ENCODE measurements around the gene ANKRD22.
"Not testable (repeated sequence)": the region's sequence is repeated elsewhere in the genome, so short reads cannot be mapped to it uniquely, and the experiment has no call there.

Gene ANKRD22

GRCh38 chr10:88877298-88877697 lies 25.7 kb upstream of the ANKRD22 start:
- no peak for DNase-seq

GRCh38 chr10:88875081-88875480 lies 23.4 kb upstream of the ANKRD22 start:
- no peak for DNase-seq

- no peak for DNase-seq
These were observed 22.6 kb upstream of the ANKRD22 start for GRCh38 chr10:88874281-88874680.

GRCh38 chr10:88873757-88874156 lies 22.1 kb upstream of the ANKRD22 start:
- no peak for DNase-seq

- DNase-seq = no peak
These were observed 18.4 kb upstream of the ANKRD22 start for GRCh38 chr10:88870089-88870488.

GRCh38 chr10:88866454-88866853 lies 14.8 kb upstream of the ANKRD22 start:
- no peak for DNase-seq

GRCh38 chr10:88865281-88865876 lies 13.7 kb upstream of the ANKRD22 start:
- peak; percentile 4 for DNase-seq

GRCh38 chr10:88861036-88861435 lies 9.4 kb upstream of the ANKRD22 start:
- no peak for DNase-seq

GRCh38 chr10:88858491-88858890 lies 6.8 kb upstream of the ANKRD22 start:
- DNase-seq = no peak

GRCh38 chr10:88857831-88858230 lies 6.2 kb upstream of the ANKRD22 start:
- no peak for DNase-seq

- no peak for DNase-seq
These were observed 3.0 kb upstream of the ANKRD22 start for GRCh38 chr10:88854684-88855083.

GRCh38 chr10:88853155-88853881 lies 1.7 kb upstream of the ANKRD22 start:
- DNase-seq = no peak

GRCh38 chr10:88852327-88852726 lies 683 bp upstream of the ANKRD22 start:
- DNase-seq = no peak

GRCh38 chr10:88850712-88851111 lies 932 bp downstream of the ANKRD22 start:
- no peak for DNase-seq

- DNase-seq = no peak
These were observed 2.4 kb downstream of the ANKRD22 start for GRCh38 chr10:88849234-88849633.

- no peak for DNase-seq
These were observed 3.1 kb downstream of the ANKRD22 start for GRCh38 chr10:88848499-88848898.

- DNase-seq = no peak
These were observed 8.5 kb downstream of the ANKRD22 start for GRCh38 chr10:88843171-88843570.

- DNase-seq = no peak
These were observed 10.1 kb downstream of the ANKRD22 start for GRCh38 chr10:88841316-88842111.

GRCh38 chr10:88840881-88841280 lies 10.8 kb downstream of the ANKRD22 start:
- no peak for DNase-seq

- DNase-seq = no peak
These were observed 11.5 kb downstream of the ANKRD22 start for GRCh38 chr10:88840104-88840503.

GRCh38 chr10:88838766-88839350 lies 12.8 kb downstream of the ANKRD22 start:
- no peak for DNase-seq

- not testable (repeated sequence) for DNase-seq
These were observed 14.0 kb downstream of the ANKRD22 start for GRCh38 chr10:88837632-88838031.

GRCh38 chr10:88835910-88836221 lies 15.8 kb downstream of the ANKRD22 start:
- DNase-seq = no peak
